ENCODE results near the gene INTS11.

- TF ChIP-seq BACH1 (tag; IDR thresholded peaks at IDR 0.05) = no peak
- no peak for TF ChIP-seq TCFL5 (CRISPR knock-in tag; conservative IDR thresholded peaks at IDR 0.05)
- no peak for TF ChIP-seq MGA (IDR thresholded peaks at IDR 0.05)
- no peak for TF ChIP-seq POLR2AphosphoS5 (IDR thresholded peaks at IDR 0.05; ENCODE audit: control insufficient read depth, insufficient read depth, low read depth, low read length)
- no peak for TF ChIP-seq ARHGAP35 (IDR thresholded peaks at IDR 0.05; ENCODE audit: partially characterized antibody)
- no peak for TF ChIP-seq KDM2B (CRISPR knock-in tag; IDR thresholded peaks at IDR 0.05)
- TF ChIP-seq ZNF165 (CRISPR knock-in tag; IDR thresholded peaks at IDR 0.05; ENCODE audit: borderline replicate concordance) = no peak
- no peak for TF ChIP-seq CREB3 (tag; conservative IDR thresholded peaks at IDR 0.05; ENCODE audit: low read depth)
Measured at GRCh38 chr1:1373815-1374588, 49.5 kb upstream of the INTS11 start.

All from K562 (cell line).